Hepatocyte (in vitro differentiated cells): ENCODE measurements around the gene PAXIP1. TPM values are rescaled to one million over a fixed set of nuclear protein-coding genes. Genes with fewer than 3 reads are reported as not detected.

Source experiments
- DNase-seq: peaks from one replicate; pipeline ENCODE4 v3.0.0-alpha.2; 2016; ENCODE audit warnings: low spot score
- H2AFZ ChIP-seq: fragments of 200-600 bp; sonication (generic); 2 replicates; pipeline ENCODE4 v1.6.0; 2016; ENCODE audit warnings: antibody characterized with exemption, mild to moderate bottlenecking
- H3K27ac ChIP-seq: fragments of 200-600 bp; sonication (generic); 2 replicates; pipeline ENCODE4 v1.5.1; 2016; ENCODE audit warnings: mild to moderate bottlenecking
- H3K27me3 ChIP-seq: fragments of 200-600 bp; sonication (generic); 2 replicates; pipeline ENCODE4 v1.6.1; 2016
- H3K36me3 ChIP-seq: fragments of 200-600 bp; sonication (generic); replicated peaks from 2 replicates; pipeline ENCODE4 v1.5.1; 2016; ENCODE audit warnings: low read depth; ENCODE audit not compliant: insufficient read depth
- H3K4me1 ChIP-seq: fragments of 200-600 bp; sonication (generic); 2 replicates; pipeline ENCODE4 v1.5.1; 2016; ENCODE audit warnings: mild to moderate bottlenecking, moderate library complexity; ENCODE audit not compliant: insufficient read depth
- H3K4me2 ChIP-seq: fragments of 200-600 bp; sonication (generic); 2 replicates; pipeline ENCODE4 v1.6.0; 2016
- H3K4me3 ChIP-seq: fragments of 200-600 bp; sonication (generic); 2 replicates; pipeline ENCODE4 v1.5.1; 2016; ENCODE audit warnings: mild to moderate bottlenecking
- H3K79me2 ChIP-seq: fragments of 200-600 bp; sonication (generic); 2 replicates; pipeline ENCODE4 v1.6.0; 2017; ENCODE audit warnings: mild to moderate bottlenecking
- H3K9me2 ChIP-seq: fragments of 200-600 bp; sonication (generic); replicated peaks from 2 replicates; pipeline ENCODE4 v1.6.0; 2017; ENCODE audit warnings: mild to moderate bottlenecking; ENCODE audit not compliant: insufficient read depth
- H3K9me3 ChIP-seq: fragments of 200-600 bp; sonication (generic); 2 replicates; pipeline ENCODE4 v1.5.1; 2016; ENCODE audit warnings: low read depth, mild to moderate bottlenecking
- H4K20me1 ChIP-seq: fragments of 200-600 bp; sonication (generic); 2 replicates; pipeline ENCODE4 v1.6.0; 2016; ENCODE audit warnings: mild to moderate bottlenecking; ENCODE audit not compliant: insufficient read depth, poor library complexity, severe bottlenecking
- CTCF ChIP-seq: fragments of 200-600 bp; sonication (generic); IDR thresholded peaks from 2 replicates; pipeline ENCODE4 v1.5.1; 2016; ENCODE audit warnings: antibody characterized with exemption, mild to moderate bottlenecking; ENCODE audit not compliant: poor library complexity
- EZH2 ChIP-seq: fragments of 200-600 bp; sonication (generic); IDR thresholded peaks from 2 replicates; pipeline ENCODE4 v1.6.1; 2016; ENCODE audit warnings: antibody characterized with exemption, mild to moderate bottlenecking, borderline replicate concordance
- EZH2phosphoT487 ChIP-seq: fragments of 200-600 bp; sonication (generic); IDR thresholded peaks from one replicate; pipeline ENCODE4 v1.6.1; 2018; ENCODE audit warnings: antibody characterized with exemption, mild to moderate bottlenecking, low read depth, moderate library complexity; ENCODE audit not compliant: unreplicated experiment, severe bottlenecking
- WGBS: methylation state at CpG from one replicate; pipeline ENCODE4 v1.1.6; 2016; ENCODE audit warnings: low lambda C conversion rate; ENCODE audit errors: missing lambda C conversion rate; 5-methylcytosine and 5-hydroxymethylcytosine counted together
- polyA plus RNA-seq: library from polyadenylated mRNA; unstranded; fragments of >200 nt; fragmentation: Nextera tagmentation; extraction: Ambion mirVana; gene quantifications from 2 replicates; pipeline ENCODE4 v1.2.1, GENCODE V29; 2016
- total RNA-seq: library from RNA; depleted of rRNA; stranded (reverse); fragments of >200 nt; gene quantifications from 2 replicates; pipeline ENCODE4 v1.2.3, GENCODE V29; 2014

The PAXIP1 gene
- total and polyA plus RNA-seq, 2 experiments from 2014 or later, result 4.5 to 12.2 TPM

DNA sequence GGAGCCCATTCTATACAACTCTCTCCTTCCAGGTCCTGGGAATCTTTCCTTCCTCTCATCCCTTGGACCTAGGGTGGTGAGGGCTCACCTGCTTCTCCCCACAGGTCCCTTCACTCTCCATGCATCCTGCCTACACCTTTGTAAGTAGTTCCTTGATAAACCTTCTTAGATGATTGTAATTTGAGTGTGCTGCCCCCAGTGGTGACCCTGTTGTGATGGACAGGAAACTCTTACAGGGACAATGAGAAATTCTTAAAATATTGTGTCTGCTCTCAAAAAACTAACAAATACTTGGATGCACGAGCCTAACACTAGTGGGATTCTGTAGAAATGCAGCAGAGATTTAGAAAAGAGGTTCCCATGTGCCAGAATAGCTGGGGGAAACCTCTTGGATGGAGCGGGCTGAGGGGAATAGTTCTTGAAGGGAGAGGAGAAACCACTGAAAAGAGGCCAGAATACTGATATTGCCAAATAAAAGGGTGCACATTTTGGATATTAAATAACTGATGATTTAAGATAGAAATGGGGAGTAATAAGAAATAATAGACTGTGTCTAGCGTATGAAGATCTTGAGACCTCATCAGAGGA is 6.7 kb upstream of the PAXIP1 start:
- Histone ChIP-seq H3K4me2 (no peak overlapping the region), H3K27ac (no peak overlapping the region), H3K9me3 (no peaks in the 10 kb centered on the region), H3K9me2 (no peaks in the 10 kb centered on the region), H3K36me3 (no peaks in the 10 kb centered on the region), H3K79me2 (peaks cover 15% of the 10 kb centered on the region), H4K20me1 (no peaks in the 10 kb centered on the region), H3K4me1 (peaks cover 6% of the 10 kb centered on the region), H2AFZ (no peak overlapping the region), H3K4me3 (no peak overlapping the region), H3K27me3 (no peaks in the 10 kb centered on the region)
- no peak for DNase-seq
- WGBS, result 83% methylated on average over 3 of the region's 3 CpGs
- TF ChIP-seq EZH2 (no peak), CTCF (peak; percentile 37), EZH2phosphoT487 (no peak)

DNA sequence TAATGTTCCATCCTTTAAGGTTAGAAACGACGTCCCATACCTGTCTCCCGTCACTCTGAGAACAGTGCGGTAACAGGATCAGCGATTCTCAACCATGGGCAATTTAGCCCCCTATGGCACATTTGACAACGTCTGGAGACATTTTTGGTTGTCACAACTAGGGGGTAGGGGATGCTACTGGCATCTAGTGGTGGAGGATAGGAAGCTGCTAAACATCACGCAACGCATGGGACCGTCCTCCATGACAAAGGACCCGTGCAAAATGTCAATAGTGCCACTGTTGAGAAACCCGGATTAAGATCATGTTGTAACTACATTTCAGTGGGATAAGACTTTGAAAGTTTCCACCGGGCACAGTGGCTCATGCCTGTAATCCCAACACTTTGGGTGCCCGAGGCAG is 5.0 kb upstream of the PAXIP1 start:
- no peak for DNase-seq
- H3K9me3 ChIP-seq, result no peaks in the 10 kb centered on the region
- H3K4me1 ChIP-seq, result peaks cover 10% of the 10 kb centered on the region
- no peak overlapping the region for H2AFZ ChIP-seq
- H3K4me2 ChIP-seq, result no peak overlapping the region
- TF ChIP-seq EZH2 (no peak), CTCF (peak; percentile 29)
- H3K36me3 ChIP-seq, result no peaks in the 10 kb centered on the region
- no peak overlapping the region for H3K27ac ChIP-seq
- H3K4me3 ChIP-seq, result no peak overlapping the region
- no peaks in the 10 kb centered on the region for H3K9me2 ChIP-seq
- H4K20me1 ChIP-seq, result no peaks in the 10 kb centered on the region
- WGBS, result 59% methylated on average over 13 of the region's 13 CpGs
- H3K27me3 ChIP-seq, result no peaks in the 10 kb centered on the region
- H3K79me2 ChIP-seq, result peaks cover 20% of the 10 kb centered on the region

DNA sequence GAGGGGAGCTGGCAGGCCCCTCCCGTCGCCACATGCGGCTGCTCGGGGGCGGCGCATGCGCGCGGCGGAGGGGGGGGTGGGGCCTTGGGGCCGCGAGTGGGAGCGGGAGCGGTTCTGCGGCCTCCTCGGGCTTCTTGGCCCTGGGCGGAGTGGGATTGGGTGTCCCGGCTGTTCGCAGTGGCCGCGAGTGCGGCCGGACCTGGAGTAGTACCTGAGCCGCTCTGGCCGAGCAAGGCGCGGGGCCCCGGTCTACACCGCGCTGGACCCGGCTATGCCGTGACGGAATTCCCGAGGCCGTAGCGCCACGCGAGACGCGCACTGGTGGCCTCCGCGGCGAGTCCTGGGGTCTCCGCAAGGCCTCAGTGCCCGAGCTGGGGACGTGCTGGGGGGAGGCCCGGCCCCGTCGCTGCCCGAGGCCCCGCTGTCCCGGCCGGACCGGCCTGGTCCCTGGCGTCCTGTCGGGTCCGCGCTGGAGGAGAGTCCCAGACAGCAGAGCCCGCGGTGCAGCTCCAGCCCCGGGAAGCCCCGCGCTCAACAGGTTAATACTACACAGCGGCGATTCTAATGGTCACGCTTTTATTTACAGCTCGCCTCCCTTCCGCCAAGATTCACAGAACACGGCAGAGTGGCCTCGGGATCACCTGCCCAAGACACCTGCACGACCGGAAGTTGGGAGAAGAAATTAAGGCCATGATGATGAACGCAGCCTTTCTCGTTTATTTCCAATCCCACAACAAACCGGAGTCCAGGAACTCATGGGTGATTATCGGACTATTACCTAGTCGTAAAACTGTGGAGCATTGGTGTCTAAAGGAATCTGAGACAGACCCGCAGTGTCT is 671 bp upstream of the PAXIP1 start:
- Histone ChIP-seq H3K9me2 (no peaks in the 10 kb centered on the region), H3K4me3 (peak overlapping the region; percentile 73), H3K36me3 (no peaks in the 10 kb centered on the region), H3K4me1 (peaks cover 10% of the 10 kb centered on the region), H3K4me2 (peak overlapping the region; percentile 95), H3K9me3 (no peaks in the 10 kb centered on the region), H2AFZ (peak overlapping the region; percentile 94), H3K27ac (peak overlapping the region; percentile 100), H3K79me2 (peaks cover 53% of the 10 kb centered on the region), H3K27me3 (no peaks in the 10 kb centered on the region), H4K20me1 (no peaks in the 10 kb centered on the region)
- TF ChIP-seq EZH2 (no peak), EZH2phosphoT487 (no peak)
- peak; percentile 94 for DNase-seq
- 2% methylated on average over 35 of the region's 78 CpGs for WGBS

DNA sequence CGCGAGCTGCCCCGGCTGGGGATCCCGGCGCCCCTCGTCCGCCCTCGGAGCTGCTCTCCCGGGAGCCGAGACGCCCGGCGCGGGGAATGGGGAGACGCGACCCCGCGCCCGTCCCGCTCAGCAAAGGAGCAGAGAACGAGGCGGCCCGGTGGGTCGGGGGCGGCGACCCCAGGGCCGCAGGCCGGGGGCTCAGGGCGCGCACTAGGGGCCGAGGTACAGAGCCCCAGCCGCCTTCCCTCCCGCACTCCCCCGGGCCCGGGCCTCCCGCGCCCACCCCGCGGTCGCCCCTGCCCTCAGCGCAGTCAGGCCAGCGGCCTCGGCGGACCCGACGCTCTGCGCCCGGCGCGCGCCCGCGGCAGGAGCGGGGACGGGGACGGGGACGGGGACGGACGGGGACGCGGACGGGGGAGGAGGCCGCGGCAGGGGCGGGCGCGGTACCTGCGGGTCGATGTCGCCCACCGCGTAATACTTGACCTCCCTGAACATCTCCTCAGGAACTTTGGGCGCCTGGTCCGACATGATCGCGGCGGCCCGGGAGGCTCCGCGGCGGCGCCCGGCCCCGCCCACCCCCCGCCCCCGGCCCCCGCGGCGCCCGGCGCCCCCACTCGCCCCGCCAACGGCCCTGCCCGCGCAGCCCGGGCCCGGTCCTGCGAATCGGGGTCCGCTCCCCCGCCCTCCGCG is 373 bp downstream of the PAXIP1 start:
- peaks cover 10% of the 10 kb centered on the region for H3K4me1 ChIP-seq
- peak overlapping the region; percentile 91 for H2AFZ ChIP-seq
- H3K79me2 ChIP-seq, result peaks cover 53% of the 10 kb centered on the region
- H3K36me3 ChIP-seq, result no peaks in the 10 kb centered on the region
- TF ChIP-seq EZH2phosphoT487 (no peak), EZH2 (no peak), CTCF (no peak)
- H3K27ac ChIP-seq, result peak overlapping the region; percentile 58
- H3K9me3 ChIP-seq, result no peaks in the 10 kb centered on the region
- peak overlapping the region; percentile 86 for H3K4me3 ChIP-seq
- H3K9me2 ChIP-seq, result no peaks in the 10 kb centered on the region
- 2% methylated on average over 9 of the region's 104 CpGs for WGBS
- H3K27me3 ChIP-seq, result no peaks in the 10 kb centered on the region
- H3K4me2 ChIP-seq, result peak overlapping the region; percentile 85
- no peaks in the 10 kb centered on the region for H4K20me1 ChIP-seq
- DNase-seq, result peak; percentile 88
